GM23338 (cell line): ENCODE results near the gene RILPL1.
"Not testable (repeated sequence)": the region's sequence is repeated elsewhere in the genome, so short reads cannot be mapped to it uniquely, and the experiment has no call there.

Experiments used
- CREB1 ChIP-seq: fragments of 250-450 bp; sonication (Bioruptor Pico); IDR thresholded peaks from 2 replicates; pipeline ENCODE4 v1.5.0; 2020; ENCODE audit warnings: low read depth, mild to moderate bottlenecking, moderate library complexity
- EZH2 ChIP-seq: fragments of 200-600 bp; sonication (generic); IDR thresholded peaks from one replicate; pipeline ENCODE4 v1.8.0; 2017; ENCODE audit warnings: antibody characterized with exemption, mild to moderate bottlenecking, low read depth; ENCODE audit not compliant: unreplicated experiment
- EZH2phosphoT487 ChIP-seq: fragments of 200-600 bp; sonication (generic); IDR thresholded peaks from one replicate; pipeline ENCODE4 v1.8.1; 2018; ENCODE audit warnings: antibody characterized with exemption; ENCODE audit not compliant: unreplicated experiment
- POLR2AphosphoS5 ChIP-seq: IDR thresholded peaks from 2 replicates; pipeline ENCODE4 v1.6.1; 2016; ENCODE audit warnings: antibody characterized with exemption, low read depth
- STAT1 ChIP-seq: IDR thresholded peaks from one replicate; pipeline ENCODE4 v1.6.1; 2016; ENCODE audit warnings: antibody characterized with exemption; ENCODE audit not compliant: unreplicated experiment
- ZNF114 ChIP-seq: fragments of 250-450 bp; sonication (Bioruptor Pico); IDR thresholded peaks from 2 replicates; pipeline ENCODE4 v1.5.0; 2020; ENCODE audit warnings: mild to moderate bottlenecking, moderate library complexity
- TF ChIP-seq, protein P1 (sequence below): IDR thresholded peaks from one replicate; pipeline ENCODE4 v1.6.1; 2018; ENCODE audit warnings: antibody characterized with exemption; ENCODE audit not compliant: unreplicated experiment
- TF ChIP-seq, protein P2 (sequence below), 2 experiments: fragments of 200-600 bp in 1 of 2; sonication (generic) in 1 of 2; conservative IDR thresholded peaks; 2 replicates each; pipeline versions ENCODE4 v1.5.1 to v1.6.1; 2016 to 2017; ENCODE audit warnings: antibody characterized with exemption in 2 of 2, low read depth in 2 of 2, mild to moderate bottlenecking in 2 of 2, moderate library complexity in 1 of 2

DNA sequence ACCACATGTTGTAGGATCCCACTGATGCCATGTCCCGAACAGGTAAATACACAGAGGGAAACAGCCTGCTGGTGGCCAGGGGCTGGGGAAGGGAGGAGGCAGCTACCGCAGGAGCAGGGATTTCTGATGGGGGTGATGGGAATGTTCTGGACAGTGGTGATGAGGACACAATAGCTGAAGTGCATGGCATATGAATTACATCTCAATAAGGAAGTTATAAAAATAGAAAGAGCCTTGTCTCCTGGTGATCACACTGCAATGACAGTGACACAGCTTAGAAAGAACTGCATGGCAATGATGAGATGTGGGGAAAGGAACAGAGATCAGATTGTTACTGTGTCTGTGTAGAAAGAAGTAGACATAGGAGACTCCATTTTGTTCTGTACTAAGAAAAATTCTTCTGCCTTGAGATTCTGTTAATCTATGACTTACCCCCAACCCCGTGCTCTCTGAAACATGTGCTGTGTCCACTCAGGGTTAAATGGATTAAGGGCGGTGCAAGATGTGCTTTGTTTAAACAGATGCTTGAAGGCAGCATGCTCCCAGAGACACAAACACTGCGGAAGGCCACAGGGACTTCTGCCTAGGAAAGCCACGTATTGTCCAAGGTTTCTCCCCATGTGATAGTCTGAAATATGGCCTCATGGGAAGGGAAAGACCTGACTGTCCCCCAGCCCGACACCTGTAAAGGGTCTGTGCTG, 41.0 kb downstream of the RILPL1 start:
- TF ChIP-seq, protein P1, sequence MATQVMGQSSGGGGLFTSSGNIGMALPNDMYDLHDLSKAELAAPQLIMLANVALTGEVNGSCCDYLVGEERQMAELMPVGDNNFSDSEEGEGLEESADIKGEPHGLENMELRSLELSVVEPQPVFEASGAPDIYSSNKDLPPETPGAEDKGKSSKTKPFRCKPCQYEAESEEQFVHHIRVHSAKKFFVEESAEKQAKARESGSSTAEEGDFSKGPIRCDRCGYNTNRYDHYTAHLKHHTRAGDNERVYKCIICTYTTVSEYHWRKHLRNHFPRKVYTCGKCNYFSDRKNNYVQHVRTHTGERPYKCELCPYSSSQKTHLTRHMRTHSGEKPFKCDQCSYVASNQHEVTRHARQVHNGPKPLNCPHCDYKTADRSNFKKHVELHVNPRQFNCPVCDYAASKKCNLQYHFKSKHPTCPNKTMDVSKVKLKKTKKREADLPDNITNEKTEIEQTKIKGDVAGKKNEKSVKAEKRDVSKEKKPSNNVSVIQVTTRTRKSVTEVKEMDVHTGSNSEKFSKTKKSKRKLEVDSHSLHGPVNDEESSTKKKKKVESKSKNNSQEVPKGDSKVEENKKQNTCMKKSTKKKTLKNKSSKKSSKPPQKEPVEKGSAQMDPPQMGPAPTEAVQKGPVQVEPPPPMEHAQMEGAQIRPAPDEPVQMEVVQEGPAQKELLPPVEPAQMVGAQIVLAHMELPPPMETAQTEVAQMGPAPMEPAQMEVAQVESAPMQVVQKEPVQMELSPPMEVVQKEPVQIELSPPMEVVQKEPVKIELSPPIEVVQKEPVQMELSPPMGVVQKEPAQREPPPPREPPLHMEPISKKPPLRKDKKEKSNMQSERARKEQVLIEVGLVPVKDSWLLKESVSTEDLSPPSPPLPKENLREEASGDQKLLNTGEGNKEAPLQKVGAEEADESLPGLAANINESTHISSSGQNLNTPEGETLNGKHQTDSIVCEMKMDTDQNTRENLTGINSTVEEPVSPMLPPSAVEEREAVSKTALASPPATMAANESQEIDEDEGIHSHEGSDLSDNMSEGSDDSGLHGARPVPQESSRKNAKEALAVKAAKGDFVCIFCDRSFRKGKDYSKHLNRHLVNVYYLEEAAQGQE: not testable (repeated sequence)
- TF ChIP-seq, protein P2, sequence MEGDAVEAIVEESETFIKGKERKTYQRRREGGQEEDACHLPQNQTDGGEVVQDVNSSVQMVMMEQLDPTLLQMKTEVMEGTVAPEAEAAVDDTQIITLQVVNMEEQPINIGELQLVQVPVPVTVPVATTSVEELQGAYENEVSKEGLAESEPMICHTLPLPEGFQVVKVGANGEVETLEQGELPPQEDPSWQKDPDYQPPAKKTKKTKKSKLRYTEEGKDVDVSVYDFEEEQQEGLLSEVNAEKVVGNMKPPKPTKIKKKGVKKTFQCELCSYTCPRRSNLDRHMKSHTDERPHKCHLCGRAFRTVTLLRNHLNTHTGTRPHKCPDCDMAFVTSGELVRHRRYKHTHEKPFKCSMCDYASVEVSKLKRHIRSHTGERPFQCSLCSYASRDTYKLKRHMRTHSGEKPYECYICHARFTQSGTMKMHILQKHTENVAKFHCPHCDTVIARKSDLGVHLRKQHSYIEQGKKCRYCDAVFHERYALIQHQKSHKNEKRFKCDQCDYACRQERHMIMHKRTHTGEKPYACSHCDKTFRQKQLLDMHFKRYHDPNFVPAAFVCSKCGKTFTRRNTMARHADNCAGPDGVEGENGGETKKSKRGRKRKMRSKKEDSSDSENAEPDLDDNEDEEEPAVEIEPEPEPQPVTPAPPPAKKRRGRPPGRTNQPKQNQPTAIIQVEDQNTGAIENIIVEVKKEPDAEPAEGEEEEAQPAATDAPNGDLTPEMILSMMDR (conservative IDR thresholded peaks at IDR 0.05; ENCODE audit: low read depth in 2 of 2): not testable (repeated sequence)
- not testable (repeated sequence) for TF ChIP-seq STAT1; EZH2phosphoT487; CREB1; EZH2; POLR2AphosphoS5; ZNF114 (CRISPR knock-in tag)
